Suppressor macrophage (primary cell): ENCODE measurements around the gene NINJ2.
A peak's percentile ranks its signal among the peaks of the same experiment; 100 is the strongest.

Experiments
- DNase-seq, 4 experiments: peaks; one replicate each; pipeline ENCODE4 v3.0.0-alpha.2; 2020 to 2022

The NINJ2 gene

GRCh38 chr12:612886-613285, 50.4 kb downstream of the NINJ2 start:
- no peak for DNase-seq

DNA sequence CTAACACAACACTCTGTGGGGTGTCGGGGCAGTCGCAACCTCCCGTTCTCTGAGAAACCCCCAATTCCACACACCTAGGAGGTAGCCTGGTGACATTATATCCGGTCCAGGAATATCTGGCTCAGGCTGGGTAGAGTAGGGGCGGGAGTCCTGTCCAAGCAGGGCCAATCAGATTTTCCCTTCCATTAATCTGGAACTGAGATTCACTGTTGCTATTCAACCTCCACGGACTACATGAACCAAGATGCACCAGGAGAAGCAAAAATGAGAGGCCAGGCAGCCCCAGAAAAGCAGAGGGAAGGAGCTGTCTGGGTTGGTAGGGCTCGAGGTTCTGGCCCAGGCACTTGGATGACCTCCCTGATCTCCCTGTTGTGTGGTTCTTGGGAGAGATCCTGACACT, 51.0 kb downstream of the NINJ2 start:
- no peak for DNase-seq

- peak in 3 of 4 experiments; percentile 27 to 80 (median 75) for DNase-seq
Observed at GRCh38 chr12:611721-612120, 51.5 kb downstream of the NINJ2 start.

DNA sequence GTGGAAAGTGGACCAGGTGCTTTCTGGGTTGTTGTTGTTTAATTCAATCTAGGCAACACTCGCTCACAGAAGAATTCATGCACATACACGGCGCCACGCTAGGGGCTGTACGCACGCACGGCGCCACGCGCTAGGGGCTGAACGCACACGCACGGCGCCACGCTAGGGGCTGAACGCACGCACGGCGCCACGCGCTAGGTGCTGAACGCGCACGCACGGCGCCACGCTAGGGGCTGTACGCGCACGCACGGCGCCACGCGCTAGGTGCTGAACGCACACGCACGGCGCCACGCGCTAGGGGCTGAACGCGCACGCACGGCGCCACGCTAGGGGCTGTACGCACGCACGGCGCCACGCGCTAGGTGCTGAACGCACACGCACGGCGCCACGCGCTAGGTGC, 54.3 kb downstream of the NINJ2 start:
- no peak for DNase-seq

GRCh38 chr12:608413-608812, 54.8 kb downstream of the NINJ2 start:
- DNase-seq = no peak

GRCh38 chr12:607541-608001, 55.7 kb downstream of the NINJ2 start:
- DNase-seq = peak in 1 of 4 experiments; percentile 15

DNA sequence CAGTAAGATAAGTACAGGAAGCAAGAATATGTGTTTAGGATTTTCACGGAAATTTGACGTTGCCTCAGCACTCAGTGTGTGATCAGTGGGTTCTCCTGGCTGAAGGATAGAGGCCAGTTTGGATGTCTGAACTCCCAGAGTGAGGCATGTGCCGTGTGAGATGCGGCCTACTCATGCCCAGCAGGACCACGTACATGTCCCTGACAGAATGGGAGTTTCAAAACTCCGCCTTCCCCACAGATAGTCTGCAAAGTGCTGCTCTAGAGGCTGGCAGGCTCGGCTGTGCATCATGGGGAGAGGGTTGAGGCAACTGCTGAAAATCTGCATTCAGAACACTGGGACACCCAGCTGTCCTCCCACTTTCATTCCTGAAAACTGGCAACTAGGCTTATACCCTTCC, 58.3 kb downstream of the NINJ2 start:
- no peak for DNase-seq

- DNase-seq = no peak
Observed at GRCh38 chr12:602700-603068, 60.6 kb downstream of the NINJ2 start.

- no peak for DNase-seq
Observed at GRCh38 chr12:601976-602699, 61.1 kb downstream of the NINJ2 start.

GRCh38 chr12:599756-600155, 63.5 kb downstream of the NINJ2 start:
- DNase-seq = no peak

DNA sequence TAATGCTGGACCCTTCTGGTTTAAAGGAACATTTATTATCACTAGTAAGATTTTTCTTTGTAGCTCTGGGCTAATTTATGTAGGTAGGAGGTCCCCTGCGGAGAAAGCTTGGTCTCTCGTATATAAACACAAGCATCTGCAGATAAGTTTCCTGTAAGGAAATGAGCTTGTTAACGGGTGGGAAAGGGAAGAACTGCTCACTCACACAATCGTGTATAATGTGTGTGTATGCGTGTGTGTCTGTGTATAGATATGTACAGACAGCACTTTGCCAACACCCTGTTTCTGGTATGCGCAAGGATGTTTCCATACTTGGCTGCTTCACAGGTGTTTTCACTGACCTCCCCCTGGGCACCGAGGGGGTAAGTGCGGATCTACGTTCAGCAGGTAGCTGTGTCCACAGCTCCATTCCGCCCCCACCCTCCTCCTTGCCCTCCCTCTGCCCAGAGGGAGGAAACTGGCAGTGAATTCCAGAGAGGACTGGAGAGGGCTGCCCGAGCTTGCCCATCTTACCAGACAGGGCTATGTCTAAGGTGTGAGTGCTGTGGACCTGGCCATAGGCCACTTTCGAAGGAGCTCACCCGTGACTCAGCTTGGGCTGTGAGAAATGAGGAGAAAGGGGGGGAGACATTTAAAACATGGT, 65.2 kb downstream of the NINJ2 start:
- no peak for DNase-seq

GRCh38 chr12:593396-594270, 69.6 kb downstream of the NINJ2 start:
- peak in 3 of 4 experiments; percentile 24 to 42 (median 25) for DNase-seq

DNA sequence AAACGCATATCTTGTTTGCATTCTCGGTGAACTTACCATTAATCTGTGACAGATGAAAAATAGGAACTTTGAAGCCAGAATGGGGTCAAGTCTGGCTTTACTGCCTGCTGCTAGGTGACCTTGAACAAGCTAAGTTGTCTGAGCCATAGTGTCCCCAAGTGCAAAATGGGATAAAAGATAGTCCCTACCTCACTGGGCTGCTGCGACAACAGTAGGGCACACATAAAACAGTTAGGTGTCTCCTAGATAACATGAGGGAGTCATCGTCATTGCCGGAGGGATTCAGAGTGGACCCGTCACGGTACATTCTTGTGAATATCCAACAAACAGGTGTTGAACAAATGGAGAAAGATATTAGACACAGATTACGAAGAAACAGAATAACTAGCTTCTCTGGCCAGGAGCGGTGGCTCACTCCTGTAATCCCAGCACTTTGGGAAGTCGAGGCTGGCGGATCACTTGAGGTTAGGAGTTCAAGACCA, 71.2 kb downstream of the NINJ2 start:
- DNase-seq = no peak

DNA sequence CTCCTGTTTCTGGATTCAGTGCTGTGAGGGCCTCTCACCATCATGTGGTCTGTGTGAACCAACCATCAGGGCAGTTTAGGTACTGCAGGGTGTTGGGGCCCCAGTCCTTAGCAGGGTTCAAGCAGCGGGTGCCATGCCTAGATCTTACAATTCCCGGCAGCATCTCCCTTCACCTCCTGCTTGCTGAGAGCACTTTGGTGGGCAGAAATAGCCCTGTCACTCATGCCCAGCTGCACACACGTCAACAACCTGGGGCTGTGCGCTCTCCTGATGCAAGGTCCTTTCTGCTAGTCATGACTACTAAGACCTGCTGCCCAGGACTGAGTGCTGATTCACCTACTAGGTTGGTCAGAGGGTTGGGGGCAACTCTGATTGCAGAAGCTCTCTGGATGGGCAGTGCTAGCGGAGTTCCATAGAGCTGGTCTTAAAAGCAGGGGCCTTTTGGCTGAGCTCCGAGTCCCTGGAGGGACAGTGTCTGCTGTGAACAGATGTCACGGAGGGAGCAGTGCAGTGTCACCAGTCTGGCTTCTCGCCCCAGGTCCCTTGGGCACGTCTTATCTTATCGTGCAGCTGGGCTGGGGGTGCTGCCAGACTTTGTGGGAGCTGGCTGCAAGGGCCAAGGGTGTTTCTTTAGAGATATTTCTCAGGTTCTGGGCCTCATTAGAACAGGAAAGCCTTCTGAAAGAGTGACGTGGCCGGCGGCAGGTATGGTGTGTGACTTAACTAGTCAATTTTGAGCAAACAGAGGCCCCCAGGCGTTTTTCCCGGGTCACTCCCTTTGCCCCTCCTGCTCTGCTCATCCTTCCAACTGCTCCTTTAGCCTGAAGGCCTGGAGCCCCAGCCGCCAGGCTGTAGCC, 71.8 kb downstream of the NINJ2 start:
- no peak for DNase-seq

- DNase-seq = no peak
Observed at GRCh38 chr12:590206-590750, 73.0 kb downstream of the NINJ2 start.

- DNase-seq = no peak
Observed at GRCh38 chr12:588646-589045, 74.6 kb downstream of the NINJ2 start.

DNA sequence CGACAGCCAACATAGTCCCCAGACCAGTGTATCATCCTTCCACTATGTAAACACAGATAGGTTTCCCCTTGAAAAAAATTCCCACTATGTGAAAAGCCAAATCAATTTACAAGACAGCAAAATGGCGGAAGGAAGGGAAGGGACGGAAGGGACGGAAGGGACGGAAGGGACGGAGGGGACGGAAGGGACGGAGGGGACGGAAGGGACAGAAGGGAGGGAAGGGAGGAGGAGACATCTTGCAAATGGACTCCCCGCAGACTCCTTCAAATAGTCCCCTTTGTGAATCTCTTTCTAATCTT, 75.3 kb downstream of the NINJ2 start:
- DNase-seq = no peak

- DNase-seq = no peak
Observed at GRCh38 chr12:587132-588023, 75.9 kb downstream of the NINJ2 start.

- DNase-seq = peak; percentile 23 to 65 (median 45)
Observed at GRCh38 chr12:586318-587071, 76.8 kb downstream of the NINJ2 start.
